ENCODE data around the gene GRK5. TPM values are rescaled to one million over a fixed set of nuclear protein-coding genes. Genes with fewer than 3 reads are reported as not detected.

The GRK5 gene
- total RNA-seq, 1 donor from 2014 or later = 163 TPM

DNA sequence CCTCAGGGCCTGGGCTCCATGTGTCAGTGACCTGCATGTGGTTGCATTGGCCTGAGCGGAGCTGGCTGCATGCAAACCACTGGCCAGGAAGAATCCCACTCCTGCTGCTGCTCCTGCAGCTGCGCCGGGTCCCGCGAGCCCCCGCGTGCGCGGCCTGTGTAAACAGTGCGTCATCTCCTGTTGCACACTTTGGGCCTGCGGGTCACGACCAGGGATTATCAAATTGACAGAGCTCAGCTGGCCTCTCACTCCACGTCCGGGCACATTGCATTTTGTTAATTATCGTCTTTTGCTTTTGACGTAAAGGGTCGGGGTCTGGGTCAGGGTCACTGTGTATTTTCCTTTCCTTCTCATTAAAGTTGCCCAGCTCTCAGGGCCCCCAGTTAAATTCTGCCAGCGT lies 202.5 kb downstream of the GRK5 start:
- Mint-ChIP-seq H3K27me3 (ENCODE audit: unreplicated experiment) (peaks cover 27% of the 10 kb centered on the region), H3K36me3 (ENCODE audit: low read depth, unreplicated experiment) (peaks cover 47% of the 10 kb centered on the region), H3K4me3 (ENCODE audit: unreplicated experiment) (no peak overlapping the region), H3K4me1 (ENCODE audit: unreplicated experiment) (peaks cover 70% of the 10 kb centered on the region), H3K9me3 (ENCODE audit: unreplicated experiment) (no peaks in the 10 kb centered on the region), H3K27ac (ENCODE audit: unreplicated experiment) (no peak overlapping the region)
- DNase-seq (ENCODE audit: low spot score) = no peak
- TF ChIP-seq, protein P1, sequence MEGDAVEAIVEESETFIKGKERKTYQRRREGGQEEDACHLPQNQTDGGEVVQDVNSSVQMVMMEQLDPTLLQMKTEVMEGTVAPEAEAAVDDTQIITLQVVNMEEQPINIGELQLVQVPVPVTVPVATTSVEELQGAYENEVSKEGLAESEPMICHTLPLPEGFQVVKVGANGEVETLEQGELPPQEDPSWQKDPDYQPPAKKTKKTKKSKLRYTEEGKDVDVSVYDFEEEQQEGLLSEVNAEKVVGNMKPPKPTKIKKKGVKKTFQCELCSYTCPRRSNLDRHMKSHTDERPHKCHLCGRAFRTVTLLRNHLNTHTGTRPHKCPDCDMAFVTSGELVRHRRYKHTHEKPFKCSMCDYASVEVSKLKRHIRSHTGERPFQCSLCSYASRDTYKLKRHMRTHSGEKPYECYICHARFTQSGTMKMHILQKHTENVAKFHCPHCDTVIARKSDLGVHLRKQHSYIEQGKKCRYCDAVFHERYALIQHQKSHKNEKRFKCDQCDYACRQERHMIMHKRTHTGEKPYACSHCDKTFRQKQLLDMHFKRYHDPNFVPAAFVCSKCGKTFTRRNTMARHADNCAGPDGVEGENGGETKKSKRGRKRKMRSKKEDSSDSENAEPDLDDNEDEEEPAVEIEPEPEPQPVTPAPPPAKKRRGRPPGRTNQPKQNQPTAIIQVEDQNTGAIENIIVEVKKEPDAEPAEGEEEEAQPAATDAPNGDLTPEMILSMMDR (IDR thresholded peaks at IDR 0.05; ENCODE audit: unreplicated experiment) = no peak

DNA sequence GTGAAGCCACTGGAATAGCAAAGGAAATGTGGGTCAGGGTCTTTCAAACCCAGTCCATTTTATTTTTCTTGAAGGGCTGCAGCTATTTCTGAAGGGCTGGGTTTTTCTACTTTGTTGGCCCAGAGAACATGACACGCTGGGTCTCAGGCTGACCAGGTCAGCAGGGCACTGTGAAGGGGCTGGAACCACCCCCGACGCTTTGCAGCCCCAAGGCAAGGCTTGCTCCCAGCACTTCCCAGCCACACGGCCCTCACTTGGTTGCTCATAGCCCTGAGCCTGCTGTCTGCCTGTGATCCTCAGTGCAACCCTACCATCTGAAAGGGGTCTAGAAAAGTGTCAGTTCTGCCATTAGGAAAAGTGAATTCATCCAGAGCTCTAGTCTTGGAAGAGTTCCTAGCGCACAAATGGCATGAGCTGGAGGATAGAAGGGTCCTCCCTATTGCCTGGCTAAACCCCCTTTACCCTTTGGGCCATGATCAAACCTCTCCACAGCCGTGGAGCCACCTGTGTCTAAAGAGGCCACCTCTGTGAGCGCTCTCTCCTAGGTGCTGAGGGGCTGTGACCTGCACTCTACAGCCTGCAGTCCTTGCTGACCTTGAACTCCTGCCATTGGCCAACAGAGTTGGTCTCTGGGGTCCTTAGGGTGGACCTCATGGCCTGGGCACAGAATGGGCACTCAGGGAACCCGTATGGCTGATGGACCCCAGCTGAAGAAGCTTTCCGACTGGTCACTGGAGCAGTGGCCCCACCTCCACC lies 203.2 kb downstream of the GRK5 start:
- peaks cover 50% of the 10 kb centered on the region for H3K36me3 Mint-ChIP-seq (ENCODE audit: low read depth, unreplicated experiment)
- peaks cover 32% of the 10 kb centered on the region for H3K27me3 Mint-ChIP-seq (ENCODE audit: unreplicated experiment)
- TF ChIP-seq, protein P1 (IDR thresholded peaks at IDR 0.05; ENCODE audit: unreplicated experiment) = no peak
- no peaks in the 10 kb centered on the region for H3K9me3 Mint-ChIP-seq (ENCODE audit: unreplicated experiment)
- no peak overlapping the region for H3K27ac Mint-ChIP-seq (ENCODE audit: unreplicated experiment)
- H3K4me3 Mint-ChIP-seq (ENCODE audit: unreplicated experiment) = peak overlapping the region; percentile 69
- peaks cover 68% of the 10 kb centered on the region for H3K4me1 Mint-ChIP-seq (ENCODE audit: unreplicated experiment)
- DNase-seq (ENCODE audit: low spot score) = no peak

DNA sequence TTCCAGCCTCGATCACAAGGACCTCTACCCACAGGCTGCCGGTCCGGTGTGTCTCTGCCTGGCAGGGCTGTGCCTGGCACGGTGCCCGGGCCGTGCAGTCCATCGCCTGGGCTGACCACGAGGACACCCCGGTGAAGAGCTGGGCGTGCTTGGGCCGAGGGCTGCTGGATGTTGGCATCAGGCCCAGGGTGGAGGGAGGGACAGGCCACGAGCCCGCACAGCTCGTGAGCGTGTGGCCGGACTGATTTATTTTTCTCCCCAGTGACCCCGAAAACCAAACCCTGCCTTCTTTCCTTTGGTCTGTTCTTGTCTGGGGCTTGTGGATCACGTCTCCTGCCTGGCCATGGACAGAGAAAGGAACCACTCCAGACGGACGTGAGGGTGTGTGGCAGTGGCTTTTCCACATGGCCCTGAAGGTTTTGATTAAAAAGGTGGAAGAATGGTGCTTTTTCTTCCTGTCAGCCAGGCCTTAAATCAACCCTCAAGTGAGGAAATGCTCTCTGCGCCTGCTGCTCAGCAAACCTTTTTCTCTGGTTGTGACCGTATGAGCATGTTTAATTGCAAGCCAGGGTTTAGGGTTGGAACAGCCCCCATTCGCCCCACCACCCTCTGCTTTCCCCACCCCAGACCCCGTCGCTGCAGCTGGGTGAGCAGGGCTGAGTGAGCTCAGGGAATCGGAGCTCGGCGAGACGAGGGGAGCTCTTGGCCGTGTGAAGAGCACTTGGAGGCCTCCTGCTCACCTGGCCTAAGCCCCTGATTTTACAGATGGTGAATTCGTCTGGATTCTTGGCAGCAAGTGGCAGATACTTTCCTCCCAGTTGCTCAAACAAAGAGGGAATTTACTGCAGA lies 205.1 kb downstream of the GRK5 start:
- H3K27me3 Mint-ChIP-seq (ENCODE audit: unreplicated experiment) = peaks cover 20% of the 10 kb centered on the region
- H3K36me3 Mint-ChIP-seq (ENCODE audit: low read depth, unreplicated experiment) = peaks cover 49% of the 10 kb centered on the region
- TF ChIP-seq, protein P1 (IDR thresholded peaks at IDR 0.05; ENCODE audit: unreplicated experiment) = no peak
- H3K27ac Mint-ChIP-seq (ENCODE audit: unreplicated experiment) = peak overlapping the region; percentile 61
- no peak overlapping the region for H3K4me3 Mint-ChIP-seq (ENCODE audit: unreplicated experiment)
- peaks cover 54% of the 10 kb centered on the region for H3K4me1 Mint-ChIP-seq (ENCODE audit: unreplicated experiment)
- no peaks in the 10 kb centered on the region for H3K9me3 Mint-ChIP-seq (ENCODE audit: unreplicated experiment)
- no peak for DNase-seq (ENCODE audit: low spot score)

DNA sequence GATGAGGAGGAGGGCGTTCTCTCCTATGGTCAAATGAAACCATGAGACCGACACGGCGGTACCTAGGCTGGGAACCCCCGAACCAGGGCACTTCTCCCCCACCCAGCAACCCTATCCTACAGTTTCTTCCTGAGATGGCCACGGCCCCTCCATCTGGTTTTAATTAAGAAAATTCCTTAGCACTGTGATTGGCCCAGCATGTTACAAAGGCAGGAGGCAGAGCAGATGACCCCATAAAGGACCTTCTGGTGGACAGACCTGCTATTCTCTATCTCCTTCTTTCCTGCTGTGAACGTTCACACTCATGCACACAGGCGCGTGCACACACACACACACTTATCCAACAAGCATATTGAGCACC lies 205.7 kb downstream of the GRK5 start:
- Mint-ChIP-seq H3K9me3 (ENCODE audit: unreplicated experiment) (no peaks in the 10 kb centered on the region), H3K4me3 (ENCODE audit: unreplicated experiment) (peak overlapping the region; percentile 67)

More for the DNA sequence above, 205.7 kb downstream of the GRK5 start:
- peak overlapping the region; percentile 36 for H3K27ac Mint-ChIP-seq (ENCODE audit: unreplicated experiment)
- DNase-seq (ENCODE audit: low spot score) = no peak
- H3K4me1 Mint-ChIP-seq (ENCODE audit: unreplicated experiment) = peaks cover 57% of the 10 kb centered on the region
- TF ChIP-seq, protein P1 (IDR thresholded peaks at IDR 0.05; ENCODE audit: unreplicated experiment) = no peak
- peaks cover 24% of the 10 kb centered on the region for H3K27me3 Mint-ChIP-seq (ENCODE audit: unreplicated experiment)
- peaks cover 53% of the 10 kb centered on the region for H3K36me3 Mint-ChIP-seq (ENCODE audit: low read depth, unreplicated experiment)

Data from endothelial cell (in vitro differentiated cells).